GM19468 (cell line): ENCODE results near the gene CCDC93.

Experiments
- ATAC-seq: cut with Tn5 transposase; IDR thresholded peaks from one replicate; pipeline ENCODE4 v1.9.1; 2021; ENCODE audit warnings: mild to moderate bottlenecking, moderate library complexity, moderate number of reproducible peaks; ENCODE audit not compliant: unreplicated experiment; ENCODE audit errors: extremely low read depth

The CCDC93 gene

DNA sequence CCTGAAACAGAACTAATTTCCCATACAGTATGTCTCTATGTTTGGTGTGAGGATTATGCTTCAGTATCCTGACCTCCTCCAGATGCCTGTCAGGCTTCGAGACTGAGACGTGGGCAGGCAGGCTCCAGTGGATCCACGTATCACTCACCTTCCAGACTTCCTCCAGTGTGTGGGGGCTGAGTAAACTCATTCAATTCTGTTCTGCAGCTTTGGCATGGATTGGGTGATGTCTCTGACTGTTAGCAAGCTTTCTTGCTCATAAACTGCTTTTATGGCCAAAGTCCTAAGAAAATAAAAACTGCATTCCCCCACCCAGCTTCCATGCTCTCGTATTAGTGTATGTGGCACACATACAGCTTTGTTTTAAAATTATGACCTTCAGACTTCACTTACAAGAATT, 53.6 kb downstream of the CCDC93 start:
- no peak for ATAC-seq

DNA sequence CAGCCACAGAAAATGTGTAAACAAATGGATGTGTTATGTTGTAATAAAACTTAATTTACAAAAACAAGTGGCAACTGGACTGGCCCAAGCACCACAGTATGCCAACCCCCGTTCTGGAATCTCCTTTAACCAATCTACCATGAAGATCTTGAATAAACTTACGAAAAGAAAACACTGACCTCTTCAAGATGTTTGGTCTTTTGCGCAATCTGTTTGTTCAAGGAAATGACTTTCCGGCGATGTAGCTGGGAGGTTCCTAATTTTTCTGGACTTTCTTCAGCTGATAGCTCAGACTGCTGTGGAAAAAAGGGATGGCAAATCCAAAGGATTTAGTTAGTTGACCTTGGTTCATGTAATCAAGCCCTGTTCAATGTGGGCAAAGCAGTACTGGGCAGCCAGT, 55.7 kb downstream of the CCDC93 start:
- no peak for ATAC-seq

DNA sequence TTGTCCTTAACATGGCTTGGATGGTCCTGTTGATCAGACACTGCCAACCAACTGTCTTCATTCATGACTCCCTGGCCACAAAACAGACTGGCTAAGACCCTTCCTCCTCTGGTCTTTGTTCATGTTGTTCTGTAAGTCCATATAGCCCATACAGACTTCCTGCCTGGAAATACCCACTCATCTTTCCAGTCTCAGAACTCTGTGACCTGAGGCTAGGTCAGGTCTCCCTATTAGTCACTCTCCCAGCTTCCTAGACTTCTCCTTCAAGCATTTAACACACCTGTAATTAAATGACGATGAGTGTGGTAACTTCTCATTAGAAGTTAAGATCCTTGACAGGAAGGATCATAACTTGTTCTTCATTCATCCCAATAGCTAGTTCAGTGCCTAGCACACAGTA, 56.3 kb downstream of the CCDC93 start:
- no peak for ATAC-seq

DNA sequence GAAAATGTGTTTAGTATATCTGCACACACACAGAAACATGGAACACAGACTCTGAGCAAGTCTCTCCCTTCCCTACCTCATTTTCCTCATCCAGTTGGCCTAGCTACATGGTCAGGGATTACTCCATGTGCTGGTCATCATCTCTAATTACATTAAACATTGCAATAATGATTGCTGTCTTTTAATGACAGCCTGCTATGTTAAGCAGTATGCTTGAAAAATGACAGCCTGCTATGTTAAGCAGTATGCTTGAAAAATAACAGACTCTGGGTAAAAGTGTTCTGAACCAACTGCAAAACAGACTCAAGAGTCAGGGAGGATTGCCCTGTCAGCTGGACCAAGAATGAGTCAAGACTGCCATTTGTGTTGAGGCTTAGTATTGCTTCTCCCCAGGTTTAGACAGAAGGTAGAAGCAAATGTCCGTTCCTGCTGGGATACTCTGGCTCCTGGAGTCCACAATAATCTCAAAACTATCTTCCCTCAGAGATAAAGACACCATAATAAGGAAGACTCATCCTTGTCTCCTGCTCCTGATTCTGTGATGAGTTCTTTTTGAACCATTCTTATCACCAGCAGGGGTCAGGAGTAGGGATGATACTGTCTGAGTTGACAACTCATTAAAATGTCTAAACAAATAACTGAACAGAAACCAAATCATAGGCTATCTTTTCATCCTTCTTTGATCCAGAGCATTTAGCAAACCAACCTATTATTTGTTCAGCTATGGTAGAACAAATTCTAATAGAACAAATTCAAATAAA, 57.7 kb downstream of the CCDC93 start:
- no peak for ATAC-seq

DNA sequence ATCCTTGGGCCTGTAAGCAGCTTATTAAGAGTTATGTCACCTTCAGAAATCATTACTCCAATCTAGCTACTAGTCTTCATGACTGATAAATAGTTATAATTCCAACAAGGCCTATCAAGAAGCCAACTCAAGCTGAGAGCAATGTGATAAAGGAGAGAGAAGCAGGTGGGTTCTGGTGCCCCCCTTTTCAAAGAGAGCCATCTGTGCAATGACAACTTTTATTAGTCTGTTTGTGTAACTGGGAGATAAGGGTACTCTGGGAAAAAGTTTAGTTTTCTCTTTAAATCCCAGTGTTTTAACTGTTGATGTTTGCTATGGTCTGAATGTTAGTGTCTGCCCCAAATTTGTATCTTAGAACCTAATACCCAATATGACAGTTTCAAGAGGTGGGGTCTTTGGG, 60.6 kb downstream of the CCDC93 start:
- ATAC-seq: no peak

DNA sequence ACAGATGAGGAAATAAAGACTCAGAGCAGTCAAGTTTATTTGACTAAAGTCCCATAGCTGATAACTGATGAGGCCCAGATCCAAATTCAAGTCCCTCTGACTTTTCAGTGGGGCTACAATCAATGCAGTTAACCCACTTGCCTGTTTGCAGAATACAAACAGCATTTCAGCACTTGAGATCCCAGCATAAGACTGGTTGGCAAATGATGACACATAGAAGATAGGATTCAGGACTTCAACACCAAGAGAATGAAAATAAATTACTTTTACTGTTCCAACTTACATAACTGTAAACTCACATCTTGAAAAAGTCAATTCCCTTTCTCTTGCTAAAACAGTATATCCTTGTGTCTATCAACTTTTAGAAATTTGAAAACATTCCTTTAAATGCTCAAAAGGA, 61.2 kb downstream of the CCDC93 start:
- no peak for ATAC-seq

DNA sequence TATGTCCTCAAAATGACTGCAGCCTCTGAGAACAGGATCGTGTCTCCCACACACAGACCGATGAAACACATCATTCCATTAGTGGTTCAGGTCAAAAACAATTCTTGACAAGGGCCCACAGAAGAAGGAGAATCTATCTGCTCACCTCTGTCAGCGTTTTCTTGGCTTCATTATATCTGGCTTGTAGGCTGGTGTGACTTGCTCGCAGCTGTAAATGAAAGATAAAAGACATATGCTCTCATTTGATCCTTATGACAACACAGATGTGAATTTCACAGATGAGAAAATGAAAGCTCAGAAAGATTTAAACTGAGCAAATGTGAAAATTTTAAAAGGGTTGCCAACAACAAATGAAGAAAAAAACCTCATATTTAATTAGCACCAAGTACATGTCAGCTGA, 61.6 kb downstream of the CCDC93 start:
- ATAC-seq: no peak

DNA sequence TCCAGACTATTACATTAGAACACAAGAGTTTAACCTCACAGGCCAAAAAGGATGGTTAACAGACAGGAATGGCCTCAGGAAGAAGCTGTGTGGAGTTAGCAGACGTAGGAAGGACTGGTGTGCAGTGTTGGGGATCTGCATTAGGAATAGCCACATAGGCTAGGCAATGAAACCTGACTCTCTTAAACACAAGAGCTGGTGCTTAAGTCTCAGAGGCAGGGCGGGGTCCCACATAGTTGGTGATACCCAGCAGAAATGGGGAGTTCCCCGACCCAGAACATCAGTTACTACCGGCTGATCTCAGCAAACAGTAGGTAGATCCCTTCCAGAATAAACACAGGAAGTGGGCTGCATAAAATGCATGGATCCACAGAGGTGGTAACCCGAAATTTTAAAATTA, 64.1 kb downstream of the CCDC93 start:
- no peak for ATAC-seq

DNA sequence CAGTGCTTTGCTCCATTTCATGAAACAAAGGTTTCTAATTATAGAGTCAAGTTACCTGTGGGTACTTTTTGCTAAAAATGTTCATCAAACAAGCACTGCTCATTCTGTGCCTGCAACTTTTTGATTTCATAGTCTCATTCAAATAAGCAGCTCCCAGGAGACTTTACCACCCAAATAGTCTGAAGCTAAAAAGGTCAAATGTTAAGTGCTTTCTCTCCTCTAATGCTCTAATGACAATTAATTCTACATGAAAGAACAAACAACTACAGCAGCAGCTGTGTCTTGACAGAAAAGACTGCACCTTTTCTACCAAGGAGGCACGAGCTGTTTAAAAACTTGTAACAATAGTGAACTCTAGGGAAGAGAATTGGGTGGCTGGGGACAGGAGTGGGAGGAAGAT, 65.3 kb downstream of the CCDC93 start:
- no peak for ATAC-seq

DNA sequence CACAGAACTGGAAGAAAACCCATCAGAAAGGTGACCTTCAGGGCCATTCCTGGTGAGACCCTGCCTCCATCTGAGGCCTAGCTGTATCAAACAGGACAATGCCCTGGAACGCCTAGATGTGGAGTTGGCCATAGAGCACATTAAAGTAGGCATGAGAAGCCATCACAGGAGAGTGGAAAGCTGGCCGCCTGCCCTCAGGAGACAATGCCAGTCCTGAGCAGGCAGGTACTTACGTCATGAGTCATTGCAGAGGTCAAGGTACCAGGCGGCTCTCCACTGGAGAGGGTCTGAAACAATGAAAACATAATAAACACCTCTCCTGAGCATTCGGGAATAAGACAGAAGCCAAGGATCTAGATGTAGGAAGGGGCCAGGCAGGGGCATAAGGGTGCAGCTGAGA, 68.6 kb downstream of the CCDC93 start:
- no peak for ATAC-seq

DNA sequence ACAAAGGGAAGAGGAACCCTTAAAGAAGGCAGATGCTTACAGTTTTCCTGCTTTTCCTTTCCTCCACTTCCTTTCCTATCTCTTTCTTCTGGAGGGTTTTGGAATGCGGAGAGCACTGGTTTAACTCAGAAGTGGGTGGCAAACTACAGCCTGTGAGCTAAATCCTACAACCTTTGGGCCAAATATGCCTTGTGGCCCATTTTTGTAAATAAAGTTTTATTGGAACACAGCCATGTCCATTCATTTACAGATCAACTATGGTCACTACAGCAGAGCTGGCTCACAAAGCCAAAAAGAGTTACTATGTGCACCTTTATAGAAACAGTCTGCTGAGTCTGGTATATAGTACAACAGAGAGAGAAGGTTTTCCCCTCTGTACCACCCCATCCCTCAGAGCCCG, 69.1 kb downstream of the CCDC93 start:
- no peak for ATAC-seq

DNA sequence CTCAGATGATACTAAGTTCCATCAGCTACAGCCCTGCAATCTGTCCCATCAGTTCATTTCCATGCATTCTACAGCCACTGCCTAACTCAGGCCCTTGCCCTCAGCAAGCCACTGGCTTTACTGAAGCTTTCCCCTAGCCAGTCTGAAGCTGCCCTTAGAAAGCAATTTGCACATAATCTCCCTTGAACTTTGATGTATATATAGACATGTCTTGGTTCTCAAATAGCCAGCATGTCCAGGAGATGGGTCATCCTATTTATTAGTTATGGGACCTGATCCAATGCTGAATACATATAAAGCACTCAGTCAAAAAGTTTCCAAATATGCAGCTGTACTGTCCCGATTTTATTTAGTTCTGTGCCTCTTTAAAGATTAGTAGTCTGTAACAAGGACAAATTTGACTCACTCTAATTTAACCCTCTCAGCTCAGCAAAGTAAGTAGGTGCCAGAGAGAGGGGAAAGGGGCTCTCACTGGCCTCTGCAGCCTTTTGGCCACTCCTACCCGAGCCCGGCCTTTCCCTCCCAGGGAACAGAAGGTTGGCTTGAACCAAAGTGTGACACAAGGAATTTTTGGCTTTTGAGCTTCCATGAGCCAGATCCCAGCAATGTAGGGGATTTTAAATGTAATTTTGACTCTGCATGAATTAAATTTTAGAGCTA, 70.7 kb downstream of the CCDC93 start:
- ATAC-seq: no peak

DNA sequence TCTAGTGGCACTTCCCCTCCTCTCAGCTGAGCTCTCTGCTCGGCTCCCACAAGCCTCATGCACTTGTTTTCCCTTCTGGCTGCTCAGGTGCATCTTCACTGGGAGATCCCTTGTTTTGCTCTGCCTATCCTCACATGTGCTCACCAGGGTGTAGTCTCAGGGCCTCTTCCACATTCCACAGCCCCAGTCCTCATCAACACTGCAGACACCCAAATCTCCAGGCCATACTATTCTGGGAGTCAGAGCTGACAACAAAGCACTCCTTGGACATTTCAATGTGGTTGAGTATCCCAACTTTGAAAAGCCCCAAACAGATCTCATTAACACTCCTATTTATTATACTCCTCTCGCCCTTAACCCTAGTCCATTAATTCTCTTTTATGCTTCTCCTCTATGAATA, 71.3 kb downstream of the CCDC93 start:
- ATAC-seq: no peak

DNA sequence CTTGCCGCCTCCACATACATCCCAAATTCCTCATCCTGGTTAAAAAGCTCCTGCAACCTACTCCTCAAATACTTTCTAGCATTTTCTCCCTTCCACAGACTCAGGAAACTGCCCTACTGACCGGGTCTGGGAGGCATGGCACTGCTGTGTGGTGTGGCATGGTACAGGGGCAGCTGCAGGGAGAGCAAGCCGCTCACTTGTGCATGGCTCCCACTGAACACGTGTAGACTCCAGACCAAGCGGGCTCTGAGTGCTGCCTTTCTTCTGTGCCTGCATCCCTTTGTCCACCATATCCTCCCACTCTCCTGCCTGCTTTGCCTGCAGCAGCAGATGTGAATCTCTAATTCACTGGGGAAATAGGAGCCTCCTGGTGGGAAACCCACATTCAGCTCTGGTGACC, 72.2 kb downstream of the CCDC93 start:
- no peak for ATAC-seq

DNA sequence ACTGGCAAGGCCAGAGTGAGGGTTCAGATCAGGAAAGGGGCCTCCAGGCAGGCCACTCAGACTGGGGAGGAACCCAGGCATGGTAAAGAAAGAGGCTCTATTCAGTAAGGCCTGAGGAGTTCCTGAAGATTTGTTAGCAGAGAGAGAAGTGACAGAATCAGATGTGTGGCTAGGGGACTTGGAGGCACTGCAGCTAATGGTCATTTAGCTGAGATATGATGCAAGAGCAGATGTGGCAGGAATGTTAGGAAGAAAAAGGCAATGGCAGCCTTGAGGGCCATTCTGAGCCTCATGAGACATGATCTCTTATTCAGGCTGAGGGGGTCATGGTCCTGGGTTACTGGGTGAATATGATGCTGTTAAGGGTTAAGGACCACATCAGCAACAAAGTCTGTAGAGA, 73.4 kb downstream of the CCDC93 start:
- ATAC-seq: no peak

DNA sequence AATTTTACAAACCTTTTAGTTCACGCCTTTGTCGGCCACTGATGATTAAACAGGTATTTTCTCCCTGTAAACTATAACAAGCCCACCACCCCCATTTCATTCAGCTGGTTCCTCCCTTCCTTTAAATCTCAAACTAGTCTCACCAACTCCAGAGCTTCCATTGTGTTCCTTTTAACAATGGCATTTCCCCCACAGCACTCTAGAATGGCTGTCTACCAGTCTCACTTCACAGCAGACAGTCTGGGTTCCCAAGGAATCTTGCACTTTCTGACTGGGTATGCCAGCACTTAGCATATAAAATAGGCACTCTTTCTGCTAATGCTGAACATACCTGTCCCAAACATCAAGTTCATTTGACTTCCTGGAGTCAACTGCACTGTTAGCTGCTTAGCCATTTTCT, 75.3 kb downstream of the CCDC93 start:
- no peak for ATAC-seq

DNA sequence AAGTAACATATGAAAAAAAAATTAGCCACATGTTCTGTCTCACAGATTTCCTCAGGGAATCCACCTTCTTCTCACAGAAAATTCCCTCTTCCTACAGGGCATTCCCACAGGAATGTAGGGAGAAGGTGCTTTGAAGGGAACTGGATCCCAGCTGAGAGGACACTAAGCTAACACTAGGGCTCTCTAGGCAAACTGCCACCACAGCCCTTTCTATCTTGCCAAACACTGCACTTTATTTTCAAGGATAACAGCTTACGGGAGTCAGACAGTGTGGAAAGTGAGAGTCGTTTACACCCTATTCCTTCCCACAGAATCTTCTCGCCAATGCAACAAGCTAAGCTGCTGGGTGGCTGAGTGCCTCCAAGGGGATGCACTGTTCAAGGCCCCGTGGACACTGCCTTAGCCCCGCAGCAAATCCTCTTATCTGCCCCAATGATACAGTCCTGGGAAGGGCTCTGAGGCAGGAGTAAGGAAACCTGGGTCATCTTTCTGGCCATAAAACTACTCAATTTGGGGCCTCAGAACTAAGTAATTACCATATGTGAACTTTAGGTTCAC, 76.9 kb downstream of the CCDC93 start:
- ATAC-seq: no peak

DNA sequence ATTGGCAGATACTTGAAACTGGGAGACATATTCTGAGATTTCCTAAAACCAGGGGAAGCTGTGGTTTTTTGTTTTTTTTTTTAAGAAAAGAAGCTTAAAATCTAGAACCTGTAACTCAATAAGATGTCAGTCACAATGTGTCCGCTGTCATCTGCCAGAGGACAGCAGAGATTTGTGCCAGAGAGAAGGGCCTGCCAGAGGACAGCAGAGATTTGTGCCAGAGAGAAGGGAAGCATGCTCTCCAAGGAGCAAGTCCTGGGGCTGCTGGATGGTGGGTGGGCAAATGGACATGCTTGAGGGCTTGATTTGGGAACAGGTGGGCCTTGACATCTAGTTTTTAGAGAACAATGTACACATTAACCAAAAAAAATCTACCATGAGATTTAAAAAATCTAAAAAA, 77.9 kb downstream of the CCDC93 start:
- ATAC-seq: no peak

DNA sequence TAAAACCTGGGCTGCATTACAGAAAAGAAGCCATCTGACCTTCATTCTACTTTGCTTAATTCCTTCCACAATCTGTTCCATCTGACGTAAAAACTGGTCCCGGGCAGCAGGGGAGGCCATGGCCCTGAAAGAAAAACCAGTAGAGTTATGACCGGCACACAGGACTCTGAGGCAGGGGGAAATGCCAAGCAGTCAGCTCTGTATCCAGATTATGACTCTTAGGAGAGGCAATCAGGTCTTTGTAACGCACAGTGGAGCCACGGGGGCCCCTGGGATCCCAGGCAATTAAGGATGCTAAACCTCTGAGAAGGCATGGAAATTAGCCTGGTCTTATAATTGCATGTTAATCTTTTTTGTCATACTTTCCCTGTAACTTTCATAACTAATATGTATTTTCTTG, 78.4 kb downstream of the CCDC93 start:
- no peak for ATAC-seq

DNA sequence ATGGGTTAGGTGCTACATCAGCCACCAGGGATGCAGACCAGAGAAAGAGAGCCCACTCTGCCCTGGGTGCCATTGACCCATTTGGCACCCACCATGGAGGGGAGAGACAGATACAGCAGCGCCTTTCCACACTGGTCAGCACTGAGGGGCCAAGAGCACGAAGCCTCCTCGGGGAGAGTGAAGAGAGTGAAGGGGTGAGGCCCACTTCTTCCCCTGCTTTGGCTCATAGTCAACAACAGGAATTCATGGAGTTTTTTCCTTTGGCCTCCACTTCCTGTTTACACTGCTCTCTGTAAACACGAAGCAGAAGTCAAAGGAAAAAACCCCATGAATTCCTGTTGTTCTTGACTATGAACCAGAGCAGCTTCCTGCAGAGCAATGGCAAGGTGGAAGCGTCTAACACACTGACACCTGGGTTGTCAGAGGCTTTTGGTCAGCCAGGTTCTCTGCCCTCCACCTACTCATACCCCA, 80.0 kb downstream of the CCDC93 start:
- ATAC-seq: no peak

DNA sequence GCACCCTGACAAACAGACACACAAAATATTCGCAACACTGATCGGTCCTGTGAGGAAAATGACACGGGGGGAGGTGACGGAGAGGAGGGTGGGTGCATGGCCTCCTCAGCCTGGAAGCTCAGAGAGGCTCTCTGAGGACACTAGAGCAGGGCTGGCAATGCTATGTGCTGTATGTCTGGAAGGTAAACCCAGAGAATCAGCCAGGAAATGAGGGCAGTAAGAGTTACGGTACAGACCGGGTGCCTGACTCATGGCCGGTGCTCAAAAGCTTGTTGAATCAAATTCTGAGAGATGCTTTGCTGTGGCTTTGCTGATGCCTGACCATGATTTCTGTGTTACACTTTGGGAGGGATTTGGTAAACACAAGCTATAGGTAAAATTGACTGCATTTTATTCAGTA, 81.9 kb downstream of the CCDC93 start:
- no peak for ATAC-seq

DNA sequence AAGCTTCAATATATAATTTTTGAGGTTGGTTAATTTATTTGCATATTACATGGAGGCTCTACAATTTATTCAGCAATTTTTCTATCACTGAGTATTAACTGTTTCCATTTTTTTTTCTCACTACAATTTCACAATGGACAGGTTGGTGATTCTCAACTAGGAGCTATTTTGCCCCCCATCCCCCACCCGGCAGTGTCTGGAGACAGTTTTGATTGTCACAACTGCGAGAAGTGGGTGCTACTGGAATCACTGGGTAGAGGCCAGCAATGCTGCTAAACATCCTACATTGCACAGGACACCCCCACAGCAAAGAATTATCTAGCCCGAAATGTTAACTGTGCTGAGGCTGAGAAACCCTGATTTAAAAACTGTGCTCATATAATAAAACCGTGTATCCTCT, 82.6 kb downstream of the CCDC93 start:
- ATAC-seq: no peak
